Upper lobe of left lung (tissue), 6 donors: ENCODE data around the gene S1PR3. TPM values are rescaled to one million over a fixed set of nuclear protein-coding genes. Genes with fewer than 3 reads are reported as not detected.

Source experiments
- ATAC-seq, 2 donors: fragments of 200-7000 bp; cut with Tn5 transposase; one replicate each; pipeline ENCODE4 v1.9.1; 2022; ENCODE audit warnings: mild to moderate bottlenecking in 2 of 2, moderate library complexity in 2 of 2; ENCODE audit not compliant: low FRiP score in 2 of 2
- DNase-seq, 2 donors: peaks; one replicate each; pipeline ENCODE4 v3.0.0-alpha.2; 2019 to 2020
- H3K27ac ChIP-seq, 4 donors: fragments of 200-600 bp; sonication (generic); one replicate each; pipeline ENCODE4 v1.5.1; 2016 to 2019
- H3K27me3 ChIP-seq, 4 donors: fragments of 200-600 bp; sonication (generic); one replicate each; pipeline ENCODE4 v1.5.1; 2017 to 2019
- H3K36me3 ChIP-seq, 4 donors: fragments of 200-600 bp; sonication (generic); one replicate each; pipeline ENCODE4 v1.5.1; 2016 to 2019
- H3K4me1 ChIP-seq, 4 donors: fragments of 200-600 bp; sonication (generic); one replicate each; pipeline ENCODE4 v1.5.1; 2018 to 2019
- H3K4me3 ChIP-seq, 4 donors: fragments of 200-600 bp; sonication (generic); one replicate each; pipeline ENCODE4 v1.5.1; 2017 to 2019; ENCODE audit warnings: mild to moderate bottlenecking in 2 of 4, moderate library complexity in 1 of 4
- H3K9me3 ChIP-seq, 4 donors: fragments of 200-600 bp; sonication (generic); one replicate each; pipeline ENCODE4 v1.5.1; 2018 to 2019
- CTCF ChIP-seq, 6 experiments: fragments of 450-650 bp in 4 of 6; fragments of 200-600 bp in 2 of 6; sonication (generic) in 2 of 6; IDR thresholded peaks; one replicate each; pipeline ENCODE4 v1.5.1; 2016 to 2019; ENCODE audit warnings: antibody characterized with exemption in 6 of 6
- EP300 ChIP-seq, 4 donors: sonication (generic); formaldehyde crosslinking; IDR thresholded peaks; one replicate each; pipeline ENCODE4 v1.5.1; 2017; ENCODE audit warnings: antibody characterized with exemption in 4 of 4, control low read depth in 2 of 4
- POLR2A ChIP-seq, 4 donors: fragments of 450-650 bp; IDR thresholded peaks; one replicate each; pipeline ENCODE4 v1.5.1; 2016 to 2017; ENCODE audit warnings: antibody characterized with exemption in 4 of 4, mild to moderate bottlenecking in 2 of 4
- POLR2AphosphoS5 ChIP-seq, 2 donors: sonication (generic); formaldehyde crosslinking; IDR thresholded peaks; one replicate each; pipeline ENCODE4 v1.5.1; 2017; ENCODE audit warnings: antibody characterized with exemption in 2 of 2
- whole genome bisulfite sequencing, 2 donors: methylation state at CpG; one replicate each; pipeline ENCODE4 v1.1.5; 2017 to 2018; 5-methylcytosine and 5-hydroxymethylcytosine counted together
- total RNA-seq, 6 donors: library from RNA; depleted of rRNA in 4 of 6; stranded (reverse); fragments of >200 nt in 4 of 6; gene quantifications; one replicate each; pipeline versions ENCODE4 v1.1.0 to v1.2.1, GENCODE V29; 2016 to 2021
- donor health status: DM: no; HTN: no; CAD: no; lungs with moderate emphysema.
- donor health status: DM: no; HTN: yes; CAD: no; lungs with severe emphysema.

S1PR3 gene
- total RNA-seq, 6 donors from 2014 or later, result 3.3 to 13.6 (median 5.4) TPM

- DNase-seq, result no peak
- WGBS, 2 donors, result 85 to 90% methylated on average over 7 of the region's 7 CpGs
Observed at GRCh38 chr9:89014153-89014552, 22.9 kb downstream of the S1PR3 start.

GRCh38 chr9:89015336-89015735 lies 24.1 kb downstream of the S1PR3 start:
- TF ChIP-seq EP300 (IDR thresholded peaks at IDR 0.05) (no peak), POLR2A (IDR thresholded peaks at IDR 0.05) (no peak)
- DNase-seq (no peak), ATAC-seq (no peak)
- 75 to 76% methylated on average over 2 of the region's 2 CpGs for WGBS, 2 donors
- no peaks in the 10 kb centered on the region for H3K9me3 ChIP-seq
- no peak overlapping the region for H3K27ac ChIP-seq
- H3K4me1 ChIP-seq, result peaks cover 0 to 1% (median 0%) of the 10 kb centered on the region in 4 donors
- no peaks in the 10 kb centered on the region for H3K27me3 ChIP-seq
- no peak overlapping the region for H3K4me3 ChIP-seq
- H3K36me3 ChIP-seq, result peaks cover 0 to 3% (median 0%) of the 10 kb centered on the region in 4 donors

More at GRCh38 chr9:89014153-89014552, 22.9 kb downstream of the S1PR3 start:
- Histone ChIP-seq H3K27ac (no peak overlapping the region), H3K36me3 (peaks cover 0 to 3% (median 0%) of the 10 kb centered on the region in 4 donors), H3K27me3 (no peaks in the 10 kb centered on the region), H3K9me3 (no peaks in the 10 kb centered on the region), H3K4me1 (no peaks in the 10 kb centered on the region), H3K4me3 (no peak overlapping the region)
- no peak for ATAC-seq
- TF ChIP-seq POLR2AphosphoS5 (IDR thresholded peaks at IDR 0.05), result no peak
- TF ChIP-seq POLR2A (IDR thresholded peaks at IDR 0.05), result no peak
- no peak for TF ChIP-seq EP300 (IDR thresholded peaks at IDR 0.05)
- no peak for TF ChIP-seq CTCF (IDR thresholded peaks at IDR 0.05)

- H3K27me3 ChIP-seq, result no peaks in the 10 kb centered on the region
- no peak for ATAC-seq
- H3K9me3 ChIP-seq, result no peaks in the 10 kb centered on the region
- 94 to 97% methylated on average over 3 to 4 of the region's 4 CpGs for WGBS, 2 donors
- H3K36me3 ChIP-seq, result no peaks in the 10 kb centered on the region
- no peak for TF ChIP-seq POLR2AphosphoS5 (IDR thresholded peaks at IDR 0.05)
- H3K27ac ChIP-seq, result peak overlapping the region; percentile 74 to 88 (median 76)
- peaks cover 18 to 31% (median 28%) of the 10 kb centered on the region in 4 donors for H3K4me1 ChIP-seq
- no peak for DNase-seq
- no peak overlapping the region for H3K4me3 ChIP-seq
Observed at GRCh38 chr9:89020754-89021153, 29.5 kb downstream of the S1PR3 start.

- TF ChIP-seq EP300 (IDR thresholded peaks at IDR 0.05) (no peak), POLR2AphosphoS5 (IDR thresholded peaks at IDR 0.05) (peak; percentile 40 to 59)
- Histone ChIP-seq H3K4me1 (peaks cover 18 to 31% (median 28%) of the 10 kb centered on the region in 4 donors), H3K27ac (peak overlapping the region; percentile 74 to 88 (median 76)), H3K27me3 (no peaks in the 10 kb centered on the region), H3K9me3 (no peaks in the 10 kb centered on the region), H3K4me3 (no peak overlapping the region), H3K36me3 (no peaks in the 10 kb centered on the region)
- WGBS, 2 donors, result 68 to 80% methylated on average over 7 to 8 of the region's 8 CpGs
- ATAC-seq, result peak; percentile 71 to 76
- peak in 1 of 2 donors; percentile 78 for DNase-seq
Observed at GRCh38 chr9:89021154-89021803, 30.0 kb downstream of the S1PR3 start.

GRCh38 chr9:89022001-89022759 lies 30.9 kb downstream of the S1PR3 start:
- Histone ChIP-seq H3K27ac (peak overlapping the region; percentile 74 to 88 (median 80)), H3K36me3 (no peaks in the 10 kb centered on the region), H3K9me3 (no peaks in the 10 kb centered on the region), H3K4me1 (peaks cover 23 to 38% (median 30%) of the 10 kb centered on the region in 4 donors), H3K27me3 (no peaks in the 10 kb centered on the region), H3K4me3 (no peak overlapping the region)
- peak in 1 of 2 donors; percentile 71 for TF ChIP-seq POLR2AphosphoS5 (IDR thresholded peaks at IDR 0.05)
- no peak for TF ChIP-seq CTCF (IDR thresholded peaks at IDR 0.05)
- peak in 1 of 4 donors; percentile 22 for TF ChIP-seq POLR2A (IDR thresholded peaks at IDR 0.05)
- peak in 1 of 4 donors; percentile 31 for TF ChIP-seq EP300 (IDR thresholded peaks at IDR 0.05)
- DNase-seq, result peak in 1 of 2 donors; percentile 93
- 49 to 61% methylated on average over 9 to 15 of the region's 15 CpGs for WGBS, 2 donors
- peak; percentile 71 to 95 for ATAC-seq

GRCh38 chr9:89022902-89023301 lies 31.6 kb downstream of the S1PR3 start:
- no peaks in the 10 kb centered on the region for H3K36me3 ChIP-seq
- no peaks in the 10 kb centered on the region for H3K27me3 ChIP-seq
- no peaks in the 10 kb centered on the region for H3K9me3 ChIP-seq
- peak overlapping the region; percentile 74 to 88 (median 80) for H3K27ac ChIP-seq
- peak; percentile 41 to 63 for ATAC-seq
- peak in 1 of 2 donors; percentile 50 for TF ChIP-seq POLR2AphosphoS5 (IDR thresholded peaks at IDR 0.05)
- peak in 1 of 4 donors; percentile 20 for TF ChIP-seq EP300 (IDR thresholded peaks at IDR 0.05)
- TF ChIP-seq POLR2A (IDR thresholded peaks at IDR 0.05), result no peak
- no peak for TF ChIP-seq CTCF (IDR thresholded peaks at IDR 0.05)
- DNase-seq, result peak in 1 of 2 donors; percentile 73
- no peak overlapping the region for H3K4me3 ChIP-seq
- 65 to 74% methylated on average over 2 of the region's 2 CpGs for WGBS, 2 donors
- H3K4me1 ChIP-seq, result peaks cover 23 to 38% (median 30%) of the 10 kb centered on the region in 4 donors
